ENCODE results near the gene INSYN2B.

INSYN2B gene

DNA sequence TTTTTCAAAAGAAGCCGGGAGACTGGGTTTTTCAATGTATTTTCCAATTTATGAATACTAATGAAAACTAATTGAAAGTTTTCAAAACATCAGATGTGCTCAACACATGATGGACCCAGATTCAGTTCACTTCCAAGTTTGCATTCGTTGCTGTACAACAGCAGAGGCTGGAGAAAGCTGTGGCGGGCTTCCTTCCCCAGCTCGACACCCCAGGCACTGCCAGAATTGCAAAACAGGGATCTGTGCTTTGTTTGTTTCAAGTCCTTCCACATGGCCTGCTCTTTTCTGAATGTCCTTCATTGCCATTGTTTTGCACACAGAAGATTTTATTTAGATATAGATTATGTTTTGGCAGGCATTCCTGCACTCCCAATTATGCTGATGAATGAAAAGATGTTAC, 30.3 kb upstream of the INSYN2B start:
- Histone ChIP-seq H3K27ac (no peak overlapping the region), H3K4me3 (no peak overlapping the region)
- no peak for DNase-seq (ENCODE audit: low spot score)
- no peak for TF ChIP-seq CTCF (IDR thresholded peaks at IDR 0.05)

- no peak overlapping the region for H3K4me3 ChIP-seq
- no peak for DNase-seq (ENCODE audit: low spot score)
- no peak for TF ChIP-seq CTCF (IDR thresholded peaks at IDR 0.05)
- no peak overlapping the region for H3K27ac ChIP-seq
Observed at GRCh38 chr5:170008376-170008775, 28.1 kb upstream of the INSYN2B start.

DNA sequence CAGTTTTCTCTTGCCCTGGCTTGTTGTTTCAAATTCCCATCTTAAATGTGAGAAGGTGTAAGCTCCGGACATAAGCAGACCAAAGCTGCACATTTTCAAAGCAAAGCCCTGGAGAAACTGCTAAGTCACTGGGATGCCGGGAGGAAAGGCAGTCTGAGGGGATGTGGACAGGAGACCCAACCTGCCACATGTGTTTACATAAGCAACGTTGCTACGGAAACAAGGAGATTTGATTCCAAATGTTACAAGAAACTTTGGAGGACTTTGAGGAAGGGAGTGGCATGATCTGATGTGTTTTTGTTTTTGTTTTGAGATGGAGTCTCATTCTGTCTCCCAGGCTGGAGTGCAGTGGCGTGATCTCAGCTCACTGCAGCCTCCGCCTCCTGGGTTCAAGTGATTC, 25.7 kb upstream of the INSYN2B start:
- Histone ChIP-seq H3K4me3 (no peak overlapping the region), H3K27ac (no peak overlapping the region)
- DNase-seq (ENCODE audit: low spot score), result no peak
- TF ChIP-seq CTCF (IDR thresholded peaks at IDR 0.05), result no peak

DNA sequence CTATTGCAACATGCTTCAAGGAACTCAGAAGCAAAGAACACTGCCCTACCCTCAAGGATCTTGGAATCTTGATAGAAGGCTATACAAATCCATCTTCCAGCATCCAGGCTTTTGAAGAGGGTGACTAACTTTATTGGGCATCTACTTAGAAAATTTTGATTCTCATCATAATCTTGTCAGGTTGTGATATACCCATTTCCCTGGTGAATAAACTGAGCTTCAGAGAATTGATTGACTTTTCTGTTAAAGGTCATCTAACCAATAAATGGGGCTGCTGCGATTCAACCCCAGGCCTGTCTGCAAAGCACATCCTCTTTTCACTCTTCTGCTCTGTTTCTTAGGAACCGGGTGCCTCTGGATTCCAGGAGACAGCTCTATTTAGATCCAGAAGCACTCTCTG, 19.9 kb upstream of the INSYN2B start:
- Histone ChIP-seq H3K27ac (no peak overlapping the region), H3K4me3 (no peak overlapping the region)
- DNase-seq (ENCODE audit: low spot score), result no peak
- TF ChIP-seq CTCF (IDR thresholded peaks at IDR 0.05), result no peak

DNA sequence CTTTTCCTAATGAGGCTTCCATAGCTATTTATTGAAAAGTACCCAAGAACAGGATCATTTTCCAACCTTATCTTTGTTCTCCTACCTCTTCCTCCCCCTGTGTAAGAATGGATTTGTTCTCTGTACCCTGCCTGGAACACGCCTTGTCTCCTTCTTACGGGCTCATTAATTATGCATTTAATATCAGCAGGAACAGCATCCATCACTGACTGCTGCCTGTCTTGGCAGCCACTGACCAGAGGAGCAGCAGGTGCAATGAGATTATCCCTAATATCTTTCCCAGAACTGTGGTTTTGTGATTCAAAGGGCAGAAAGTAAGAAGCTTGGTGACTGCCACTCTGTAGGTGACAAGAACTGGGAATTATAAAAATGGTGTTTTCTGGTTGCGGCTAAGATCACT, 19.3 kb upstream of the INSYN2B start:
- DNase-seq (ENCODE audit: low spot score), result no peak
- TF ChIP-seq CTCF (IDR thresholded peaks at IDR 0.05), result no peak
- no peak overlapping the region for H3K4me3 ChIP-seq
- H3K27ac ChIP-seq, result no peak overlapping the region

GRCh38 chr5:169997798-169998197, 17.5 kb upstream of the INSYN2B start:
- no peak for TF ChIP-seq CTCF (IDR thresholded peaks at IDR 0.05)
- no peak for DNase-seq (ENCODE audit: low spot score)
- Histone ChIP-seq H3K4me3 (no peak overlapping the region), H3K27ac (no peak overlapping the region)

DNA sequence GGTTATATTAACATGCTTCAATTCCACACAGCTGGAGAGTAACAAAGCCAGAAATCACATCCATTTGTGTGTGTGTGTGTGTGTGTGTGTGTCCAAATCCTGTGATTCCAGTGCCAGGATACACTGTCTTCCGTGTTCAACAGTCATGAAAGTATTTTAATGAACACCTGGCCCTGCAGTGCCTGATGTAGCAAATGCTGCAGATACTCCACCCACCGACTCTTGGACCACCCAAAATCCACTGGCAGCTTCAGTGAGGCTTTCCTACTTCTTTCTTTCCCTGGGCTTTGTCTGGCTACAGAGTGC, 13.1 kb upstream of the INSYN2B start:
- no peak for DNase-seq (ENCODE audit: low spot score)
- Histone ChIP-seq H3K27ac (no peak overlapping the region), H3K4me3 (no peak overlapping the region)
- TF ChIP-seq CTCF (IDR thresholded peaks at IDR 0.05), result no peak

All from coronary artery (tissue), 2 donors.